GM12864 (cell line): ENCODE measurements around the gene PAK1IP1.
A peak's percentile ranks its signal among the peaks of the same experiment; 100 is the strongest.
"Not testable (repeated sequence)": the region's sequence is repeated elsewhere in the genome, so short reads cannot be mapped to it uniquely, and the experiment has no call there.

Source experiments
- DNase-seq: peaks from one replicate; pipeline ENCODE4 v3.0.0-alpha.2; 2011; ENCODE audit warnings: low read depth
- H3K4me3 ChIP-seq: 2 replicates; pipeline ENCODE4 v1.5.1; 2011; ENCODE audit warnings: mild to moderate bottlenecking, low read depth, low read length, control low read depth
- CTCF ChIP-seq: IDR thresholded peaks from 2 replicates; pipeline ENCODE4 v1.5.1; 2011; ENCODE audit warnings: low read depth, mild to moderate bottlenecking, moderate library complexity, low read length, control low read depth, inconsistent platforms; ENCODE audit errors: missing control alignments

PAK1IP1 gene, protein sequence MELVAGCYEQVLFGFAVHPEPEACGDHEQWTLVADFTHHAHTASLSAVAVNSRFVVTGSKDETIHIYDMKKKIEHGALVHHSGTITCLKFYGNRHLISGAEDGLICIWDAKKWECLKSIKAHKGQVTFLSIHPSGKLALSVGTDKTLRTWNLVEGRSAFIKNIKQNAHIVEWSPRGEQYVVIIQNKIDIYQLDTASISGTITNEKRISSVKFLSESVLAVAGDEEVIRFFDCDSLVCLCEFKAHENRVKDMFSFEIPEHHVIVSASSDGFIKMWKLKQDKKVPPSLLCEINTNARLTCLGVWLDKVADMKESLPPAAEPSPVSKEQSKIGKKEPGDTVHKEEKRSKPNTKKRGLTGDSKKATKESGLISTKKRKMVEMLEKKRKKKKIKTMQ

DNA sequence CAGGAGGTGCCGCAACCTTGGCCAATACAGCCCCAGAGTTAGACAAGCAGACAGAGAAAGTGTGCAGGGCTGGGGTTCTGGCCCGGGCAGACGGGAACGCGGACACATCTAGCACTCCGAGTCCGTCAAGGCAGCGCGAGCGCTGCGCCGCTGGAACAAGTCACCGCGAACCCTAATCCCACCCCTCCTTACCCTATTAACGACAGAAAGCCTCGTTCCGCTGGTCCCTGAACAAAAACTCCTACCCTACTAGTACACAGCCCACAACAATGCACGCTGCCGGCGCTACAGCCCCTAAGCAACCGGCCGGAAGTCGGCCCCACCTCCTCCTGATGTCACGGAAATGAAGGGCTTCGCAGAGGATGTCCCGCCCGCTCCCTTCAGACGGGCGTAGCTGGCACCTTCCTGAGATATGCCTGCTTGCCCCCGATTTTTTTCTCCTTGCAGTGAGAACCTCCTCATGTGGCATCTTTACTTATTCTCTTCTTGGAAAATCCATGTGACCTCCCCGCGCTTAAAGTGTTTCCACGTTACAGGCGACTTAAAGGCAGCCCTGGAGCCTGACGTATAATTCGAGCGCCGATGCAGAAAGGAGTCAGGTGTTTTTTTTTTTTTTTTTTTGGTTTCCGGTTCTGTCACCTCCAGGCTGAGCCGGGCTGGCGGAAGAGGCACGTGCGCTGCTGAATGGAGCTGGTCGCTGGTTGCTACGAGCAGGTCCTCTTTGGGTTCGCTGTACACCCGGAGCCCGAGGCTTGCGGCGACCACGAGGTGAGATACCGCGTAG lies at the start of gene PAK1IP1, which contains the start of gene C6orf52:
Gene PAK1IP1 (plus strand): TSS at position 671 of the 784 bp plus-strand sequence. CDS start 14 bp downstream, at position 685.
Gene C6orf52 (minus strand): TSS at position 315 of the 784 bp plus-strand sequence. CDS start 7,066 bp downstream, outside the sequence.
- peak within 1 kb of the TSS; percentile 77 for H3K4me3 ChIP-seq
- no peak for TF ChIP-seq CTCF
- DNase-seq, result peak; percentile 84

DNA sequence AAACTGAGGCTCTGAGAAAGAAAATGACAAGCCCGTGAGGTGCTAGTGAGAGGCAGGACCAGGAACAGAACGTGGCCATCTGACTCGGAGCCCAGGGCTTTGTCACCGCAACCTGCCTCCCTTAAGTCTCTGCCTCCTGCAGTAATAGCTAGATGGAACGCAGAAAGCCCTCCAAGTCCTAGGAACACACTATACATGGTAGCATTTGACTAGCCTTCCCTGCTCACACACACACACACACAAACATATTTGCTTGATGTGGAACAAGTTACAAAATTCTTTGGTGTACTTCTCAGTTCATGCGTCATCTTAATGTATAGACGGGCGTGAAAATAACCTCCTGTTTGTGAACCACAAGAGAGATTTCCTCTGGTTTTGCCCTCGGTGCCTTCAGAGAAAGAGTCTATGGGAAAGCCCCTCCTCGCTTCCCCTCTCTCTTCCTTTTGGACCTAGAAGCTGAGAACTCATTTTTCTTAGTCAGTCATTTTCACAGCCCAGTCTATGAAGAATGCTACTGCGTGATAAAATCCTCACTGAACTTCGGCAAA lies 39.2 kb upstream of the PAK1IP1 start:
- no peak overlapping the region for H3K4me3 ChIP-seq
- TF ChIP-seq CTCF, result no peak

DNA sequence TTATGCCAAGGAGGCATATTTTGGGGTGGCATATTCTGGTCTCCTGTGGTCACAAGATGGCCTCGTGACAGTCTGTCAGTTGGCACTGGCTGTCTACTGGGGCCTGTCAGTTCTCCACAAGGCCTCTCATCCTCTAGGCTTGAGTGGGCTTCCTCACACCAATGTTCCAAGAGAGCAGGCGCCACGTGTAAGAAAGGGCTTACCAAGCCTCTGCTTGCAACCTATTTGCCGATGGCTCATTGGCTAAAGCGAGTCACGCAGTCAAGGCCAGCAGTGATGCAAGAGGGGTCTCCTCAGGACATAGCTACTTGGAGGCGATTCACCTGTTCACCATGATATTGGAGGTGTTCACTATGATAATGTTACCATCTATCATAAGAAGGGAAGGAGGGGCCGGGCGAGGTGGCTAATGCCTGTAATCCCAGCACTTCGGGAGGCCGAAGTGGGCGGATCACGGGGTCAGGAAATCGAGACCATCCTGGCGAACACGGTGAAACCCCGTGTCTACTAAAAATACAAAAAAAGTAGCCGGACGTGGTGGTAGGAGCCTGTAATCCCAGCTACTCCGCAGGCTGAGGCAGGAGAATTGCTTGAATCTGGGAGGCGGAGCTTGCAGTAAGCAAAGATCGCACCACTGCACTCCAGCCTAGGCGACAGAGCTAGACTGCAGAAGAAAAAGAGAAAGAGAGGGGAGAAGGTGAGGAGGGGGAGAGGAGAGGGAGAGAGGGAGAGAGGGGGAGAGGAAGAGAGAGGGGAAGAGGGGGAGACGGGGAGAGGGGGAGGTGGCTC lies 35.7 kb upstream of the PAK1IP1 start:
- H3K4me3 ChIP-seq, result no peak overlapping the region
- TF ChIP-seq CTCF, result no peak
- DNase-seq, result no peak

More for the DNA sequence above, 39.2 kb upstream of the PAK1IP1 start:
- no peak for DNase-seq

- no peak for DNase-seq
- no peak overlapping the region for H3K4me3 ChIP-seq
- TF ChIP-seq CTCF, result no peak
These were observed 34.9 kb upstream of the PAK1IP1 start for GRCh38 chr6:10659699-10660348.

- H3K4me3 ChIP-seq, DNase-seq: not testable (repeated sequence)
These were observed 34.2 kb upstream of the PAK1IP1 start for GRCh38 chr6:10660431-10661191.

DNA sequence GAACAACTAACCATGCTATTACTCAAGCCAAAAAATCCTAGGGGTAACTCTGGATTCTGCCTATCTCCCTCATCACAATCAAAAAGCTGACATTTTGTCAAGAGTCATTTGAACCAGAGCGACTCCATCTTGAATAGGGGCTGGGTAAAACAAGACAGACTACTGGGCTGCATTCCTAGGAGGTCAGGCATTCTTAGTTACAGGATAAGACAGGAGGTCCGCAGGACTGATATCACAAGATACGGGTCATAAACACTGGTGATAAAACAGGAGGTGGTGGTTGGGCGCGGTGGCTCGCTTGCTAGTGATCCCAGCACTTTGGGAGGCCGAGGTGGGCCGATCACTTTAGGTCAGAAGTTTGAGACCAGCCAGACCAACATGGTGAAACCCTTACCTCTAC lies 32.6 kb upstream of the PAK1IP1 start:
- TF ChIP-seq CTCF, result no peak
- H3K4me3 ChIP-seq, result no peak overlapping the region
- DNase-seq, result no peak
